ENCODE measurements around the gene KRTAP22-1. TPM values are rescaled to one million over a fixed set of nuclear protein-coding genes. Genes with fewer than 3 reads are reported as not detected.

The KRTAP22-1 gene
- total RNA-seq (2022; extraction: Qiagen RNA extraction), result not detected in 5 replicates

GRCh38 chr21:30600787-30601186, at the start of gene KRTAP22-1:
Gene KRTAP22-1, plus strand, starts transcription at chr21:30601087.

GRCh38 chr21:30561264-30561895, 39.5 kb upstream of the KRTAP22-1 start, which contains the start of gene KRTAP19-7:
Gene KRTAP19-7, minus strand, starts transcription at chr21:30561314. Its CDS starts 25 bp downstream, at chr21:30561289.

DNA sequence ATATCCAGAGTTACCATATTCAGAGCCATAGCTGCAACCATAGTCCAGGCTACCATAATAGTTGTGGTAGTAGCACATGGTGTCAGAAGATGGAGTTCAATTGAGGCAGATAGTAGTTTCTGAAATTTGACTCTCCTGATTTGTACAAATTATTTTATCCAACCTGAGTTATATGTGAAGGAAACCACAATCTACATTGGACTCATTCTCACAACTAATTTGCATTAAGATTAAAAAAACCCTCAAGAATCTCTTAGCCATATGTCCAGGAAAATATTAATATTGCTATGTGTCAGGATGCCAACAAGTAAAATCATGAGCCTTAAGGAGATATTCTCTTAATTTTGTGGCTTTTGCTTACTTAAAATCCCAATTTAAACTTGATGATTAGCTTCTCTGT, 10.6 kb upstream of the KRTAP22-1 start, which contains the start of gene KRTAP22-2:
Gene KRTAP22-2 (minus strand): TSS at position 101 of the 400 bp plus-strand sequence.

GRCh38 chr21:30592140-30592539, 8.7 kb upstream of the KRTAP22-1 start, which contains the start of gene KRTAP6-3:
Gene KRTAP6-3, plus strand, starts transcription at chr21:30592440. Its CDS starts 6 bp downstream, at chr21:30592446.

DNA sequence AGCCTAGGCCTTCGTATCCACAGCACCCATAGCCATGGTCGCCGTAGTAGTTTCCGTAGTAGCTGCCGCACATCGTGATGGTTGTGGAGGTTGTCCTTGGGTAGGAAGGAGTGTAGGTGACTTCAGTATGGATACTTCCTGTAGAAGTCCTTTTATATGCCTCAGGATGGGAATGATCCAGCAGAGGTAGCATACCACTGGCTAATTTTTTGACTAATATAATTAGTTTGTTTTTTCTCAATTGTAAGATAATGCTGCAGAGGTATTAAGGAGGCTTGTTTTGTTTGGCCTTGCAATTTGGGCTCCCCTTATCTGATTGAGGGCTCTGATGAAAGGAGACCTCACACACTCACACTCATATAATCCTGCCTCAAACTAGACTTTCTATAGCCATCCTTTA, 2.1 kb upstream of the KRTAP22-1 start, which contains the start of gene KRTAP6-2:
Gene KRTAP6-2 (minus strand): TSS at position 101 of the 400 bp plus-strand sequence. CDS start 28 bp downstream, at position 73.

DNA sequence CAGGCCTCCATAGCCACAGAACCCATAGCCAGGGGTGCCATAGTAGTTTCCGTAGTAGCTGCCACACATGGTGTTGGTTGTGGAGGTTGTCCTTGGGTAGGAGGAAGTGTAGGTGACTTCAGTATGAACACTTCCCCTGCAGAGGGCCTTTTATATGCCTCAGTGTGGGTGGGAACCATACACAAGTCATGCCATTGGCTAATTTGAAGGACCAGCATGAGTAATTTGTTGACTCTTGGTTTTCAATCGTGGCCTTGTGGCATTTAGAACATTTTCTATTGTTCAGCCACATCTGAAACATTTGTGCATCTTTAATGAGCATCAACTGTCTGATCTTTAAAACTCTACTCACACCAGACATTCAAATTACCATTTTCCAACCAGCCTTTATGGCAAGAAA, 12.9 kb downstream of the KRTAP22-1 start, which contains the start of gene KRTAP6-1:
Gene KRTAP6-1 (minus strand): TSS at position 95 of the 400 bp plus-strand sequence. CDS start 26 bp downstream, at position 69.

DNA sequence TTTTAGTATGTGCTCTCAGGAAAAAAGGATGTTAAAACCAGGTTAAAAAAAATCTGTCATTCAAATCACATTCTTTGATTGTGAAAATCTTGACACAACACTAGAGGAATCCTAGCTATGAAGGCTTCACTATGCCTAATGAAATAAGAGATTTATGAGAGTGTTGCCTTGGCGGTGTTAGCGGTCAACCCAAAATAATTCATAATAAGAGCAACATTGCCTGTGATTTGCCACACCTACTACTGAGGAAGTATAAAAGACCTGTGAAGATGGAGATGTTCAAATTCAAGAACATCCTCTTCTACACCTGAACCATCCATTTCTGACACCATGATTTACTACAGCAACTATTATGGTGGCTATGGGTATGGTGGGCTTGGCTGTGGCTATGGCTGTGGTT, 15.2 kb downstream of the KRTAP22-1 start, which contains the start of gene KRTAP20-1:
Gene KRTAP20-1 (plus strand): TSS at position 301 of the 400 bp plus-strand sequence. CDS start 30 bp downstream, at position 331.

DNA sequence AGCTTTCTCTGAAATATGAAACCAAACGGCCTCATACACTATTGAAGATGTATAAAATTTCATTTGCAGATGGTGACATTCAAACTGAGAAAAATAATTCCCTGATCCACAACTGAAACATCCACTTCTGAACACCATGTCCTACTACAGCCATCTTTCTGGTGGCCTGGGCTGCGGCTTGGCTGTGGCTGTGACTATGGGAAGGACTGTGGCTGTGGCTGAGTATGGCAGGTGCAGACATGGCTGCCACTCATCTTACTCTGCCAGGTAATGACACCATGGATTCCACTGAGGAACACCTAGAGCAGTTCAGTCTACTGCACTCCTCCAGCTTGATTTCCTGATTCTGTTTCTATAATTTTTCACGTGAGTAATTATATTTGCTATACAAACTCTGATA, 19.6 kb downstream of the KRTAP22-1 start, which contains the start of gene KRTAP20-4:
Gene KRTAP20-4 (plus strand): TSS at position 106 of the 400 bp plus-strand sequence.

GRCh38 chr21:30634906-30635305, 34.0 kb downstream of the KRTAP22-1 start, which contains the start of gene KRTAP20-2:
Gene KRTAP20-2, plus strand, starts transcription at chr21:30635206. Its CDS starts 58 bp downstream, at chr21:30635264.

GRCh38 chr21:30642564-30642963, 41.7 kb downstream of the KRTAP22-1 start, which contains the start of gene KRTAP20-3:
Gene KRTAP20-3, plus strand, starts transcription at chr21:30642864.

Other genes with a start within 250 kb of the KRTAP22-1 start
- gene KRTAP13-2, start 228.8 kb upstream of the KRTAP22-1 start, total RNA-seq (2022; extraction: Qiagen RNA extraction), result not detected in 5 replicates
- gene KRTAP13-1, start 205.1 kb upstream of the KRTAP22-1 start, total RNA-seq (2022; extraction: Qiagen RNA extraction), result not detected in 5 replicates
- gene KRTAP13-3, start 175.2 kb upstream of the KRTAP22-1 start, total RNA-seq (2022; extraction: Qiagen RNA extraction), result not detected in 5 replicates
- not detected in 5 replicates for gene KRTAP13-4, start 170.9 kb upstream of the KRTAP22-1 start, total RNA-seq (2022; extraction: Qiagen RNA extraction)
- gene KRTAP15-1, start 160.8 kb upstream of the KRTAP22-1 start, total RNA-seq (2022; extraction: Qiagen RNA extraction), result not detected in 5 replicates
- not detected in 5 replicates for gene KRTAP19-1, start 120.7 kb upstream of the KRTAP22-1 start, total RNA-seq (2022; extraction: Qiagen RNA extraction)
- gene KRTAP19-2, start 113.7 kb upstream of the KRTAP22-1 start, total RNA-seq (2022; extraction: Qiagen RNA extraction), result not detected in 5 replicates
- not detected in 5 replicates for gene KRTAP19-3, start 109.1 kb upstream of the KRTAP22-1 start, total RNA-seq (2022; extraction: Qiagen RNA extraction)
- gene KRTAP19-4, start 103.9 kb upstream of the KRTAP22-1 start, total RNA-seq (2022; extraction: Qiagen RNA extraction), result not detected in 5 replicates
- gene KRTAP19-5, start 98.9 kb upstream of the KRTAP22-1 start, total RNA-seq (2022; extraction: Qiagen RNA extraction), result not detected in 5 replicates
- gene KRTAP19-6, start 59.2 kb upstream of the KRTAP22-1 start, total RNA-seq (2022; extraction: Qiagen RNA extraction), result not detected in 5 replicates
- not detected in 5 replicates for gene KRTAP19-7, start 39.8 kb upstream of the KRTAP22-1 start, total RNA-seq (2022; extraction: Qiagen RNA extraction)
- gene KRTAP22-2, start 10.7 kb upstream of the KRTAP22-1 start, total RNA-seq (2022; extraction: Qiagen RNA extraction), result not detected in 5 replicates
- not detected in 5 replicates for gene KRTAP6-3, start 8.6 kb upstream of the KRTAP22-1 start, total RNA-seq (2022; extraction: Qiagen RNA extraction)
- gene KRTAP6-2, start 2.2 kb upstream of the KRTAP22-1 start, total RNA-seq (2022; extraction: Qiagen RNA extraction), result not detected in 5 replicates
- gene KRTAP6-1, start 12.8 kb downstream of the KRTAP22-1 start, total RNA-seq (2022; extraction: Qiagen RNA extraction), result not detected in 5 replicates
- not detected in 5 replicates for gene KRTAP20-1, start 15.3 kb downstream of the KRTAP22-1 start, total RNA-seq (2022; extraction: Qiagen RNA extraction)
- not detected in 5 replicates for gene KRTAP20-4, start 19.5 kb downstream of the KRTAP22-1 start, total RNA-seq (2022; extraction: Qiagen RNA extraction)
- gene KRTAP20-2, start 34.1 kb downstream of the KRTAP22-1 start, total RNA-seq (2022; extraction: Qiagen RNA extraction), result not detected in 5 replicates
- gene KRTAP20-3, start 41.8 kb downstream of the KRTAP22-1 start, total RNA-seq (2022; extraction: Qiagen RNA extraction), result not detected in 5 replicates
- not detected in 5 replicates for gene KRTAP21-3, start 117.7 kb downstream of the KRTAP22-1 start, total RNA-seq (2022; extraction: Qiagen RNA extraction)
- gene KRTAP21-2, start 146.2 kb downstream of the KRTAP22-1 start, total RNA-seq (2022; extraction: Qiagen RNA extraction), result not detected in 5 replicates
- not detected in 5 replicates for gene KRTAP21-1, start 154.3 kb downstream of the KRTAP22-1 start, total RNA-seq (2022; extraction: Qiagen RNA extraction)
- not detected in 5 replicates for gene KRTAP8-1, start 212.2 kb downstream of the KRTAP22-1 start, total RNA-seq (2022; extraction: Qiagen RNA extraction)
- gene KRTAP7-1, start 228.7 kb downstream of the KRTAP22-1 start, total RNA-seq (2022; extraction: Qiagen RNA extraction), result not detected in 5 replicates